ENCODE data around the gene PARP15. TPM values are rescaled to one million over a fixed set of nuclear protein-coding genes. Genes with fewer than 3 reads are reported as not detected.
A peak's percentile ranks its signal among the peaks of the same experiment; 100 is the strongest.

The PARP15 gene
- total RNA-seq, 1 donor from 2014 or later = 0.36 TPM

DNA sequence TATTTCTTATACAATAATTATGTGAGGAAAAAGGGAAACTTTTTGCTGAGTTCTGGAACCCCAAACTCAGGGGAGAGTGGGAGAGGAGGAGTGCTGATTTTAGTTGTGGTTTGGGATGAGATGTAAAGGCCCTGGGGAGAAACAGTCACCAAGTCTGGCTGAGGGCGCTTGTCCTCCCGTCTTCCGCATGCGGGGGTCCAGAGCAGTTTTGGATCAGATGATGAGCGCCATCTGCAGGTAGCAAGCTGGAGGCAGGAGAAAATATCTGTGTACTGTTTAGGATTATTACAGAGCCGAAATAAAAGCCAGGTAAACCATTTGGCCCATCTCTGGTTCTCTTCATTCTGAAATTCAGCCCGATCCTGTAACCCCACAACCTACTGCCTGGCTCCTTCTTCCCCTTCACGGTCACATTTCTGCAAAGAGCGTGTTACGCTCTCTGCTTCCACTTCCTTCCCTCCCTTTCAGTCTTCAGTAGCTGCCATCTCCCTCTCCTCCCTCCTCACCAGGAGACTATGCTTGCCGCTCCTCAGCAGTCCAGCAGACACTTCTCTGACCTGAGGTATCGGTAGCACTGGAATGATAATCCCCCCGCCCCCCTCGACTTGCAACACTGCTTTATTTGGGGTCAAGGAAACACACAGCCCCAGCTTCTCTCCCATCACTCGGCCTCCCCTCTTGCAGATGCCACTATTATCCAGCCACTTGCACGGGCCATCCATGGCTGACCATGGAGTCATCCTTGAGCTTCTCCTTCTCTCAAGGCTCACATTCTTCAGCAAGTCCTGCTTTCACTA, 101.8 kb downstream of the PARP15 start:
- Mint-ChIP-seq H3K4me1 (ENCODE audit: unreplicated experiment) (peaks cover 39% of the 10 kb centered on the region), H3K27me3 (ENCODE audit: unreplicated experiment) (peaks cover 15% of the 10 kb centered on the region), H3K4me3 (ENCODE audit: unreplicated experiment) (peak overlapping the region; percentile 91), H3K36me3 (ENCODE audit: low read depth, unreplicated experiment) (peaks cover 5% of the 10 kb centered on the region), H3K27ac (ENCODE audit: unreplicated experiment) (peak overlapping the region; percentile 81), H3K9me3 (ENCODE audit: unreplicated experiment) (no peaks in the 10 kb centered on the region)
- DNase-seq (ENCODE audit: low spot score) = peak; percentile 78
- TF ChIP-seq, protein P1, sequence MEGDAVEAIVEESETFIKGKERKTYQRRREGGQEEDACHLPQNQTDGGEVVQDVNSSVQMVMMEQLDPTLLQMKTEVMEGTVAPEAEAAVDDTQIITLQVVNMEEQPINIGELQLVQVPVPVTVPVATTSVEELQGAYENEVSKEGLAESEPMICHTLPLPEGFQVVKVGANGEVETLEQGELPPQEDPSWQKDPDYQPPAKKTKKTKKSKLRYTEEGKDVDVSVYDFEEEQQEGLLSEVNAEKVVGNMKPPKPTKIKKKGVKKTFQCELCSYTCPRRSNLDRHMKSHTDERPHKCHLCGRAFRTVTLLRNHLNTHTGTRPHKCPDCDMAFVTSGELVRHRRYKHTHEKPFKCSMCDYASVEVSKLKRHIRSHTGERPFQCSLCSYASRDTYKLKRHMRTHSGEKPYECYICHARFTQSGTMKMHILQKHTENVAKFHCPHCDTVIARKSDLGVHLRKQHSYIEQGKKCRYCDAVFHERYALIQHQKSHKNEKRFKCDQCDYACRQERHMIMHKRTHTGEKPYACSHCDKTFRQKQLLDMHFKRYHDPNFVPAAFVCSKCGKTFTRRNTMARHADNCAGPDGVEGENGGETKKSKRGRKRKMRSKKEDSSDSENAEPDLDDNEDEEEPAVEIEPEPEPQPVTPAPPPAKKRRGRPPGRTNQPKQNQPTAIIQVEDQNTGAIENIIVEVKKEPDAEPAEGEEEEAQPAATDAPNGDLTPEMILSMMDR (IDR thresholded peaks at IDR 0.05; ENCODE audit: unreplicated experiment) = peak; percentile 71

DNA sequence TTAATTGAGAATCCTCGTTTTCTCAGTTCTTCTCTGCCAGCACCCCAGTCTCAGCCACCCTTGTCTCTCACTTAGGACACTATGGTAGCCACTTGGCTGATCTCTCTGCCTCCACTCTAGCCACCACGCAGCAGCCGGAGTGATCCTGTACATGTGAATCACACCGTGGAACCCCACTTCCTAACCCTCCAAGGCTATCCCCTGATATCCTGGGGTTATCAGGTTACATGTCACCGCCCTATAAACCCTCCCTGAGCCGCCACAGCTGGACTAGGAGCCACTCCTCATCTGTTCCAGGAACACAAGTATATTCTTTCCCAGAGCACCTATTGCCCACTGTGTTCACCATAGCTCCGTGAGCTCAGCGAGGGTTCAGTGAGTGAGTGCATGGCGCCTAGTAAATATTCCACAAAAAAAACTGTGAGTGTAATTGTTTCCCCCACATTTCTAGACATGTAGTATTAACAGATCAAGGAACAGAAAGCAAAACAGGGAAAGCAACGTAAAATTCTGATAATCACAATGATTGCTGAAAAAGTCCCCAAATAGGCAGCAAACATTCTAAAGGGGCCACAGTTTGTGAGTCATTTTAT, 102.5 kb downstream of the PARP15 start:
- Mint-ChIP-seq H3K36me3 (ENCODE audit: low read depth, unreplicated experiment) (peaks cover 5% of the 10 kb centered on the region), H3K27ac (ENCODE audit: unreplicated experiment) (peak overlapping the region; percentile 81), H3K27me3 (ENCODE audit: unreplicated experiment) (peaks cover 15% of the 10 kb centered on the region), H3K4me3 (ENCODE audit: unreplicated experiment) (peak overlapping the region; percentile 91), H3K9me3 (ENCODE audit: unreplicated experiment) (no peaks in the 10 kb centered on the region), H3K4me1 (ENCODE audit: unreplicated experiment) (peaks cover 38% of the 10 kb centered on the region)
- TF ChIP-seq, protein P1 (IDR thresholded peaks at IDR 0.05; ENCODE audit: unreplicated experiment) = no peak
- no peak for DNase-seq (ENCODE audit: low spot score)

DNA sequence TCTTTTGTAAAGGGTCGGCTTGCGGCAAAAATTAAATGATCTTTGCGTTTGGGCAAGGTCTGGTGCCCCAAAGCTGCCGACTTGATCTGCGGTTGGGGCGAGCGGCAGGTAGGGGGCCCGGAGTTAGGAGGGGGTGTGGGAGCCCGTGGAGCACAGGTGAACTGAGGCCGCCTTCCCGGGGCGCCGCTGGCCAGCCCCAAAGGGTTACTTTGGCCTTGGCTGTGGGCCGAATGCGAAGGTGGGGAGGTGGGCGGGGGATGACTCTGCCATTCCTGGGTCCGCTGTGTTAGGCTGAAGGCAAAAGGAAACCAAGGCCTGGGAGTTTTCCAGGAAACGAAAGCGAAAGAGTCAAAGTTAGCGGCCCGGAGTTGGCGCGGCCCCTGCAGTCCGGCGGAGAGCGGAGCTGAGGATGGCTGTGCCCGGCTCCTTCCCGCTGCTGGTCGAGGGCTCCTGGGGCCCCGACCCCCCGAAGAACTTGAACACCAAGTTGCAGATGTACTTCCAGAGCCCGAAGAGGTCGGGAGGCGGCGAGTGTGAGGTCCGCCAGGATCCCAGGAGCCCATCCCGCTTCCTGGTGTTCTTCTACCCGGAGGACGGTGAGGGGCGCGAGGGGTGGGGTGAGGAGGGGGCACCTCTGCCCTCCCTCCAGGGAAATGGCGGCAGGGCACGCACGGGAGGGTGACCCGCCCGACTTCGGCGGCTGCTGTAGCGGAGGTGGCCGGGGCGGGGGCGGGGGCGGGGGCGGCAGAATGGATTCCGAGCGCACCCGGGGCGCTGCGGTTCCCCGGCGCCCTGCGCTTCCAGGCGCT, 103.2 kb downstream of the PARP15 start, which contains the start of gene PARP14:
Gene PARP14 (plus strand): TSS at position 365 of the 809 bp plus-strand sequence. CDS start 45 bp downstream, at position 410.
- peaks cover 38% of the 10 kb centered on the region for H3K4me1 Mint-ChIP-seq (ENCODE audit: unreplicated experiment)
- DNase-seq (ENCODE audit: low spot score) = peak; percentile 60
- H3K9me3 Mint-ChIP-seq (ENCODE audit: unreplicated experiment) = no peaks in the 10 kb centered on the region
- TF ChIP-seq, protein P1 (IDR thresholded peaks at IDR 0.05; ENCODE audit: unreplicated experiment) = no peak
- peak within 1 kb of the TSS; percentile 94 for H3K4me3 Mint-ChIP-seq (ENCODE audit: unreplicated experiment)
- H3K27ac Mint-ChIP-seq (ENCODE audit: unreplicated experiment) = peak within 1 kb of the TSS; percentile 92
- H3K27me3 Mint-ChIP-seq (ENCODE audit: unreplicated experiment) = peaks cover 15% of the 10 kb centered on the region
- H3K36me3 Mint-ChIP-seq (ENCODE audit: low read depth, unreplicated experiment) = peaks cover 9% of the 10 kb centered on the region

DNA sequence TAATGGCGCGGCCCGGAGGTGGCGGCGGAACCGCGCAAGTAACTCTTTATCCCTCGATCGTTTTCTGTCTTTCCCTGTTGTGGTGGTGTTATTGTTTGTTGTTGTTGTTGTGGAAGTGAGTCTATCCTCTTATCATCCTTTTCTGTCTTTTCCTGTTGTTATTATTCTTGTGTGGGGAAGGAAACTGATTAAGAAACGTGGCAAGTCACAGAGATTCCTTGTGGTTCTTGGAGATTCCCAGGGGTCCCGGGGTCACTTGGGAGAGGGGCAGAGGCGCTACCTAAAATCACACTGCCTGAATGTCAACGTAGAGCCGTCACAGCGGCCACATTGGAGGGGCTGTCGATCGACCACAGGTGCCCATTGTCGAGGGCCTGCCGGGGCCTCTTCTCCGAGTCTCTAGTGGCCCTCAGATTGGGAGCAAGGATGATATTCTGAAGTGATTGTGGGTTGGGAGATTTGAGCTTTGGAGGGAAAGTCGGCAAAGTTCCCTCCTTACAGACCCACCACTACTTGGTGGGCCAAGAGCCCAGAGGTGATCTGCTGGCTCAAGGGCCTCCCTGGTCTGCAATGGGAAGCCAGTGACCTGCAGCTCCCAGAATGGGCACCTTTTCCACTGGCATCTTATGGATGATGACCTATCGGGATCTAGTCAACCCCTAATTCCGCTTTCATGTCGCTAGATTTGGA, 104.0 kb downstream of the PARP15 start:
- TF ChIP-seq, protein P1 (IDR thresholded peaks at IDR 0.05; ENCODE audit: unreplicated experiment) = no peak
- Mint-ChIP-seq H3K27ac (ENCODE audit: unreplicated experiment) (peak overlapping the region; percentile 92), H3K4me3 (ENCODE audit: unreplicated experiment) (peak overlapping the region; percentile 94), H3K27me3 (ENCODE audit: unreplicated experiment) (peaks cover 15% of the 10 kb centered on the region), H3K36me3 (ENCODE audit: low read depth, unreplicated experiment) (peaks cover 9% of the 10 kb centered on the region), H3K4me1 (ENCODE audit: unreplicated experiment) (peaks cover 38% of the 10 kb centered on the region), H3K9me3 (ENCODE audit: unreplicated experiment) (no peaks in the 10 kb centered on the region)
- DNase-seq (ENCODE audit: low spot score) = no peak
